ACC112 (cell line): ENCODE results near the gene SAP30BP.

ENCODE experiments used
- H2AFZ ChIP-seq: fragments of 200-600 bp; sonication (generic); one replicate; pipeline ENCODE4 v1.6.0; 2017; ENCODE audit warnings: antibody characterized with exemption, low read length; ENCODE audit not compliant: unreplicated experiment
- H3K27ac ChIP-seq: fragments of 200-600 bp; sonication (generic); 2 replicates; pipeline ENCODE4 v1.5.1; 2014; ENCODE audit warnings: low read depth, mild to moderate bottlenecking, antibody characterized with exemption, low read length, moderate library complexity
- H3K27me3 ChIP-seq: fragments of 200-600 bp; sonication (generic); 2 replicates; pipeline ENCODE4 v1.6.1; 2014; ENCODE audit warnings: mild to moderate bottlenecking, antibody characterized with exemption, low read length, moderate library complexity, mixed read lengths; ENCODE audit not compliant: insufficient read depth
- H3K36me3 ChIP-seq: fragments of 200-600 bp; sonication (generic); 2 replicates; pipeline ENCODE4 v1.6.1; 2016; ENCODE audit warnings: mild to moderate bottlenecking, antibody characterized with exemption, low read length, moderate library complexity, mixed read lengths; ENCODE audit not compliant: insufficient read depth
- H3K4me1 ChIP-seq: fragments of 200-600 bp; sonication (generic); one replicate; pipeline ENCODE4 v1.6.1; 2016; ENCODE audit warnings: low read length, mixed read lengths; ENCODE audit not compliant: insufficient read depth, unreplicated experiment, control insufficient read depth
- H3K4me3 ChIP-seq: fragments of 200-600 bp; sonication (generic); 2 replicates; pipeline ENCODE4 v1.5.1; 2014; ENCODE audit warnings: mild to moderate bottlenecking, low read depth, low read length
- H3K79me2 ChIP-seq: fragments of 200-600 bp; sonication (generic); one replicate; pipeline ENCODE4 v1.6.0; 2016; ENCODE audit warnings: low read length; ENCODE audit not compliant: control insufficient read depth, unreplicated experiment, insufficient read depth

SAP30BP gene

DNA sequence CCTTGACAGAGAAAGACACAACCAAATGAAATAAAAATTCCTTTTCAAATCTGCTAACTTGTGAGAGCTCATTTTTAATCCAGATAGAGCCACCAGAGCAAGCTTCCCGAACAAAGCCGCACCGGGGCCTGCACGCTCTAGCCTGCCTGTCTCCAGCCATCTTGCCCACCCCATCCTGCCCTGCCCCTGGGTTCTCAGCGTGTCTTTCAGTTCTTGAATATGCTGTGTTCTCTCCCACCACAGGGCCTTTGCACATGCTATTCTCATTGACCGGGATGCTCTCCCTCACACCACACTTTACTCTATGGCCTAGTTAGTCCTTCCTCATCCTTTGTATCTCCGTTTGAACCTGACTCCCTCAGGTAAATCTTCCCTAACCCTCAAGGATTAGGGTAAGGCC, 19.2 kb upstream of the SAP30BP start:
- no peak overlapping the region for H3K27ac ChIP-seq
- no peaks in the 10 kb centered on the region for H3K4me1 ChIP-seq
- no peak overlapping the region for H3K4me3 ChIP-seq
- no peaks in the 10 kb centered on the region for H3K79me2 ChIP-seq
- H3K36me3 ChIP-seq = no peaks in the 10 kb centered on the region; the same call in 1 of the 2 replicates
- H3K27me3 ChIP-seq = no peaks in the 10 kb centered on the region
- H2AFZ ChIP-seq = no peak overlapping the region

DNA sequence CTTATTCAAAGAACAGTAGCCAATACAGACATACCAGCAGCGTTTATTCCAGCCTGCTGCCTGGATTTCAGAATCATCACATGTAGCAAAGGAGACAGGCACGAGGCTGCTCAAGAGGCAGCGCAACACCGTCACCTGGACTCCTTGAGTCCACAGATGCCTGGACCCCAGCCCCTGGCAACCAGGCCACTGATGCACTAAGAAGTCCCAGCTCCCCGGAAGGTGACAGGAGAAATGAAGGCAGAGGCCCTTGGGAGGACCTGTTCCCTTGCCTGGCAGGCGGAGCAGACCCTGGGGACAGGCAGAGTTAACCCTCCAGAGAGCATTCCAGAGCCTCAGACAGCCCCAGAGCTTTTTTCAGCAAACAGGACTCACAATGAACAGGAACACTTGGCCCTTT, 17.5 kb upstream of the SAP30BP start:
- H3K4me3 ChIP-seq = no peak overlapping the region
- H3K27ac ChIP-seq = no peak overlapping the region
- H2AFZ ChIP-seq = no peak overlapping the region
- no peaks in the 10 kb centered on the region for H3K27me3 ChIP-seq
- no peaks in the 10 kb centered on the region for H3K4me1 ChIP-seq
- H3K79me2 ChIP-seq = no peaks in the 10 kb centered on the region
- no peaks in the 10 kb centered on the region; the same call in 1 of the 2 replicates for H3K36me3 ChIP-seq

DNA sequence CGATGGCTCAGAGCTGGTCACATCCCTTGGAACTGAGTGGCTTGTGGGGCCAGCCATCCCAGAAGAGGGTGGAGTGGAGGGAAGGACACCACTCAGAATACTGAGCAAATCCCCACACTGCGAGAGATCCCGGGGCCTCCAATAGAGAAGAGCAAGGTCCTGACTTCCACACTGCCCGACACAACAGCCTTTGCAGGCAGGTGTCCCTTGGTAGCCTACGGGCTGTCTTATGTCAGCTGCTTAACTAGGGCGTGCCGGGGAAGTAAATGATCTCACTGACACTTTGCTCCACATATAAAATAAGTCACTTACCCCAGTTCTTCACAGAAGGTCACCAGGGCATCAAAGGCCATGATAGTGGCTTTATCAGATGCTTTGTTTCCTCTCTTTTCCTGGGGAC, 16.3 kb upstream of the SAP30BP start:
- no peaks in the 10 kb centered on the region for H3K79me2 ChIP-seq
- no peak overlapping the region for H2AFZ ChIP-seq
- no peak overlapping the region for H3K4me3 ChIP-seq
- H3K27me3 ChIP-seq = no peaks in the 10 kb centered on the region
- H3K27ac ChIP-seq = no peak overlapping the region
- H3K4me1 ChIP-seq = no peaks in the 10 kb centered on the region
- H3K36me3 ChIP-seq = no peaks in the 10 kb centered on the region; the same call in 1 of the 2 replicates

DNA sequence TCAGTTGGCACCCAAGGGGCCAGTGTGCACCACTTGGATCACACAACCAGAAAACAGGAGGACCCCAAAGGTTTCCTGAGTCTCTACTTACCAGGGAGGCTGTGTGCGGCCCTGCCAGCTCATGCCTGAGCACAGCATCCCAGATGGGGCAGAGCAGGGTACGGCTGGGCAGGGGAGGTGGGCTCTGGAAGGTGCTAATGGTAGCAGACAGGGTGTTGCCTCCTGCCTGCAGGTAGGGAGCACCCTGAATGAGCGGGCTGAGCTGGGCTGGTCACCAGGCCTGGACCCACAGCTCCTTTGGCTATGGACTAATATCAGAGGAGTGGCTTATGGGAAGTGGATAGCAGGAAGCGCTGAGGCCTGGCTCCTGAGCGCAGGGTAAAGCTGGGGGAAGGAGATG, 14.8 kb upstream of the SAP30BP start:
- Histone ChIP-seq H3K27me3 (no peaks in the 10 kb centered on the region), H3K4me3 (no peak overlapping the region), H3K79me2 (no peaks in the 10 kb centered on the region), H3K36me3 (peaks cover 3% of the 10 kb centered on the region), H3K4me1 (no peaks in the 10 kb centered on the region), H2AFZ (no peak overlapping the region), H3K27ac (no peak overlapping the region)

DNA sequence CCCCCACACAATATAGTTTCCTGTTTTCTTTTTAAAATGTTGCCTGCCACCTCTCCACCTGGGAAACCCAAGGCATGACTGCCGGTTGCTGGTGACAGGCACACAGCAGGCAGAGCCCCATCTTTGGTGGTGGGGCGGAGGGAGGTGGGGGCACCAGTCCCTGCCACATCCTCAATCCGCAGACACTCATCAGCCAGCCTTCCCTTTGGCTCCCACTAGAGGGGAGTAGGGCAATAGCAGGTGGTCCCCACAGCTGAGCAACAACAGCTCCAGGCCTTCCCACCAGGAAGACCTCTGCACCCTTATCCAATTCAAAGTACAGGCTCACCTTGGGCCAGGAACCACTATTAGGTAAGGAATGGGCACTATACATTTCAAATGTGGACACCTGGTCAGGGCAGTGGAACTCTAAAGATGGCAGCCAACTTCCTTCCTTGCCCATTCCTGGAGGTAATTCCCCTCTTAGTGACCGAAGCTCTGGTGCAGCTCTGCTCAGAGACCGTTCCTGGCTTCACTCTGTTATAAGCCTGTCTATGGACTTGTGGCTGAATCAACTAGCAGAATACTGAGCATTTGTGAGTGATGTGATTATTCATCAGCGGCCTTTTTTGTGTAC, 14.1 kb upstream of the SAP30BP start:
- no peaks in the 10 kb centered on the region for H3K79me2 ChIP-seq
- H3K27ac ChIP-seq = no peak overlapping the region
- H3K4me3 ChIP-seq = no peak overlapping the region
- H2AFZ ChIP-seq = no peak overlapping the region
- peaks cover 4% of the 10 kb centered on the region for H3K36me3 ChIP-seq
- H3K4me1 ChIP-seq = no peaks in the 10 kb centered on the region
- no peaks in the 10 kb centered on the region for H3K27me3 ChIP-seq

DNA sequence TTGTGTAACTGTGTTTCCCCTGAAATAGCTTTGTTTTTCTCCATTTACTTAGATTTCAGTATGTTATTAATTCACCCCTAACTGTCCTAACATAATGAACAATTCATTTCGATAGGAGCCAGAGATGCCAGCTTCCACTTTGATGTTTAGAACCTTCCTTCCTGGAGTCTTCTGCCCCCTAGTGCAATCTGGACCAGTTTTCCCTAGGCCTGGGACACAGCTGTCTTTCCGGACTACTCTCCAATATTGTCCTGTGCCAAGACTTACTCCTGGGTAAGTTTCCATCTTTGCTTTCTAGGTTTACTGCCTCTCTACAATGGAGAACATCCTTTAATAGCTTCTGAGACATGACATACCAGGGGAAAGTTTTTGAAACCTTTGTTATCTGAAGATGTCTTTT, 13.0 kb upstream of the SAP30BP start:
- Histone ChIP-seq H3K4me3 (no peak overlapping the region), H2AFZ (no peak overlapping the region), H3K27me3 (no peaks in the 10 kb centered on the region), H3K79me2 (no peaks in the 10 kb centered on the region), H3K4me1 (no peaks in the 10 kb centered on the region), H3K36me3 (peaks cover 4% of the 10 kb centered on the region), H3K27ac (no peak overlapping the region)

DNA sequence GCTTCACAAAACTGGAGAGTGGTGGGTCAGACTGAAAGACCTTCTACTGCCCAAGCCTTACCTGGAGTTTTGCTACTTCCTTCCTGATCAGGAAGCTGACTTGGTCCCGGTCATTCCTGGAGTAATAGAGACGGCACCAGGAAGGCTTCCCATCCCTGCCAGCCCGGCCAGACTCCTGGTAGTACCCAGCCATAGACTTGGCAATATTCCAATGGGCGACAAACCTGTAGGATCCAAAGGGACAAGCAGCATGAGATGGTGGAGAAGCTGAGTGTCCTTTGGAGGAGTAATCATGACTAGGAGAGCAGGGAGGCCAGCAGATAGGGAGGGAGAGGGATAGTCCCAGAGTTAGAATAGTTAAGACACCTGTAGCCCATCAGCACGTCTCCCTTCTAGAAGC, 8.9 kb upstream of the SAP30BP start:
- Histone ChIP-seq H3K36me3 (peaks cover 22% of the 10 kb centered on the region), H3K27me3 (no peaks in the 10 kb centered on the region), H3K4me3 (no peak overlapping the region), H3K4me1 (no peaks in the 10 kb centered on the region), H3K27ac (no peak overlapping the region), H2AFZ (no peak overlapping the region), H3K79me2 (no peaks in the 10 kb centered on the region)

DNA sequence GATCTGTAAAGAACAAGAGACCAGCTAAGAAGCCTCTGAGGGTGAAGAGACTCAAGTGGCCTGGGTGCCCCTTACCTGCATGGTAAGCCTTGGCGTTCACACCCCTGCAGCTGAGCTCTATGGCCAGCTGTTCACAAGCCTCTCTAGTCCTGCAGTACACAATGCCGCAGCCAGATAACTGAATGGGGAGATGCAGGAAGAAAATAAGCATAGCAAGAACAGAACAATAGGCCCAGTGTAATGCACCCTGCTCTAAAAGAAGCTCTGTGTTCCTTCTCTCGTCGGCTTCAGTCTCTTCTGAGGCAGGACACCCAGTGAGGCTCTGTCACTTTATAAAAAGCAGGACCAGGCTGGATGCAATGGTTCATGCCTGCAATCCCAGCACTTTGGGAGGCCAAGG, 5.6 kb upstream of the SAP30BP start:
- H3K36me3 ChIP-seq = peaks cover 22% of the 10 kb centered on the region
- no peaks in the 10 kb centered on the region for H3K27me3 ChIP-seq
- H3K4me1 ChIP-seq = peaks cover 7% of the 10 kb centered on the region
- H2AFZ ChIP-seq = no peak overlapping the region
- peaks cover 9% of the 10 kb centered on the region for H3K79me2 ChIP-seq
- H3K4me3 ChIP-seq = no peak overlapping the region
- H3K27ac ChIP-seq = no peak overlapping the region

DNA sequence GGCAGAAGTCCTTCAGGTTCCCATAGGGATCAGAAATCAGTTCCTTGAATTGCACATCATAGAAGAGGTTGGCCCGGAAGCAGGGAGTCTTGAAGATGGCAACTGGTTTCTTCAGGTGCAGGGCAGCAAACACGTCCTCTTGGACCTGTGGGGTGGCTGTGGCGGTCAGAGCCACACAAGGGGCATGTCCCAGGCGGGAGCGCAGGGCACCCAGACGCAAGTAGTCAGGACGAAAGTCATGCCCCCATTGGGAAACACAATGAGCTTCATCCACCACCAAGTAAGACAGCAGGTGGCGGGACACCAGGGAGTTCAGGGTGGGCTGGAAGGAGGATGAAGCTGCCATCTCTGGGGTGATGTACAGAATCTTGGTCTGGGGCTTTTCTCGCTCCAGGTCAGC, 4.6 kb upstream of the SAP30BP start:
- peaks cover 18% of the 10 kb centered on the region for H3K79me2 ChIP-seq

DNA sequence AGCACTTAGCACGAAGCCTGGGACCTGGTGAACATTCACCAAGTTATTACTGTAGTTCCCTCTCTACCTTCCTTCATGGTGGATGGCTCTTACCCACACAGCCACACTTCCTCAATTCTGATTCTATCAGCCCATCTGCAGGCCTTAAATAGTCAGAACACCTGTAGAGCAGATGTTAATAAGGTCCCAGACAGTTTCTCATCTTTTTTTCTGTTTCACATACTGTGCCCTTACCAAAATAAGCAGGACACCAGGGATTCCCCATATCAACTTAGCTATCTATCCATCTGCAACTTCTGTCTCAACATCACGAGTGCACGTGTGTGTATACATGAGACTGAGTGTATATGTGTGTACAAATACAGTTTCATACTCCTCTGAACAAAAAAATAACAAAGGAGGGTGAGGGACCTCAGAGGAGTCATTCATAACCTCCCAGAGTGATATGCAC, 3.0 kb upstream of the SAP30BP start:
- no peak overlapping the region for H3K27ac ChIP-seq
- H3K4me3 ChIP-seq = no peak overlapping the region
- H3K4me1 ChIP-seq = peaks cover 14% of the 10 kb centered on the region
- no peaks in the 10 kb centered on the region for H3K27me3 ChIP-seq
- H3K36me3 ChIP-seq = peaks cover 18% of the 10 kb centered on the region
- H3K79me2 ChIP-seq = peaks cover 34% of the 10 kb centered on the region
- H2AFZ ChIP-seq = no peak overlapping the region

More for the DNA sequence above, 4.6 kb upstream of the SAP30BP start:
- H3K36me3 ChIP-seq = peaks cover 18% of the 10 kb centered on the region
- peaks cover 7% of the 10 kb centered on the region for H3K4me1 ChIP-seq
- H2AFZ ChIP-seq = no peak overlapping the region
- H3K4me3 ChIP-seq = no peak overlapping the region
- no peaks in the 10 kb centered on the region for H3K27me3 ChIP-seq
- no peak overlapping the region for H3K27ac ChIP-seq

DNA sequence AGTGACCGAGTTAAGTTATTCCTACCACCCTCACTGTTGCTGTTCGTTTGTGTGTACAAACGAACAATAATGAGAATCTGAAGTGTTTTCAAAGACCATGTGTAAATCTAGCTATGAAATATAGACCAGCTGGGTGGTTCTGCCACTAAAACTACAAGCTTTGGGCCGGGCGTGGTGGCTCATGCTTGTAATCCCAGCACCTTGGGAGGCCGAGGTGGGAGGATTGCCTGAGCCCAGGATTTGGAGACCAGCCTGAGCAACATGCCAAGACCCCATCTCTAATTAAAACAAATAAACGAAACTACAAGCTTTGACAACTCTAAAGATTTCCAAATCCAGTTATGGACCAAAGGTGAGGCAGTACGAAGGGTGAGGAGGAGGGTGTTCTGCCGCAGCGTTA, 1.2 kb upstream of the SAP30BP start:
- peaks cover 19% of the 10 kb centered on the region for H3K36me3 ChIP-seq
- no peaks in the 10 kb centered on the region for H3K27me3 ChIP-seq

More for the DNA sequence above, 1.2 kb upstream of the SAP30BP start:
- peaks cover 14% of the 10 kb centered on the region for H3K4me1 ChIP-seq
- H2AFZ ChIP-seq = no peak overlapping the region
- H3K27ac ChIP-seq = no peak overlapping the region
- H3K79me2 ChIP-seq = peaks cover 52% of the 10 kb centered on the region
- peak overlapping the region; percentile 99 for H3K4me3 ChIP-seq
